ENCODE results near the gene RFC5.
"Not testable (repeated sequence)": the region's sequence is repeated elsewhere in the genome, so short reads cannot be mapped to it uniquely, and the experiment has no call there.

Gene RFC5

DNA sequence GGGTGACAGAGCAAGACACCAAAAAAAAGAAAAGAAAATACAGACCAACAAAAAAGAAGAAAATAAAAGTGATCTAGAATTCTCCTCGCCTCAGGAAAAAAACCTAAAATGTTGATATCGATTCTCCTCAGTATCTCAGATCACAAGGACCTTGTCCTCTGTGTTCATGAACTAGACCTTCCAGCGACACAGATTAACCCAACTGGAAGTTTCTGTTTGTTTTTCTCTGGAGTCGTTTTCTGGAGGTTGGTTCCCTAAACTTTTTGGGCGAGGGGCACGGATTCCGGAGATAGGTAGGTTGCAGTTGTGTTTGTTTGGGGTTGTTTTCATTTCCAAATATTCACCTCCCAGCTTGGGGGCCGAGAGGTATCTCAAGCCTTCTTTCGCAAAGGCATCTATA lies 559 bp upstream of the RFC5 start:
- no peak for DNase-seq

DNA sequence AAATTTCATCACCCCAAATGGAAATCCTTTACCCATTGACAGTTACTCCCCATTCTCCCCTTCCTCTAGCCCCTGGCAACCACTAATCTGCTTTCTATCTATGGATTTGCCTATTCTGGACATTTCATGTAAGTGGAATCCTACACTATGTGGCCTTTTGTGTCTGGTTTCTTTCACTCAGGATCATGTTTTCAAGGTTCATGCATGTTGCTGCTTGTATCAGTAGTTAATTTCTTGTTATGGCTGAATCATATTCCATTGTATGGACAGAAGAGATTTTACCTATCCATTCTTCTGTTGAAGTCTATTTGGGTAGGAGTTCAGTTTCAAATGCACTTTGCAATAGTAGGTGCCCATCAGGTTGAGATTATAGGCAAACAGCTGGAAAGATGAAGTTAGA lies 1.4 kb downstream of the RFC5 start:
- no peak for DNase-seq

DNA sequence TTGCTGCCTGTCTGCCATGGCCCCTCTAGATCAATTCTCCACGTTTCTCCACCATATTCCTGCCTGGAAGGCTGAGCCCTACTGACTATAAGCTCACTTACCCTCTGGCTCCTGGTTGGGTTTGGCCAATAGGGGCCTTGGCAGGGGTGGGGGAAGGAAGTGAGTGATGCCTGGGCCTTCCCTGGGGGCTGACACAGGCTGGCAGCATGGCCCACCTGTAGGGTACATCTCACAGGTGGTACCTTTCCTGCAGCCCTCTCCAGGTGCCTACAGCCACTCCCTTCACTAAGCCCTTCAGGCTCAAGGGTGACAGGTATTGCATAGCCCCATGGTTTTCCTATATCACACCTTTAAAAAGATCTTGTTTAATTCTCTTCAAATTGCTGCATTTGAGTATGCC lies 3.5 kb downstream of the RFC5 start:
- no peak for DNase-seq

DNA sequence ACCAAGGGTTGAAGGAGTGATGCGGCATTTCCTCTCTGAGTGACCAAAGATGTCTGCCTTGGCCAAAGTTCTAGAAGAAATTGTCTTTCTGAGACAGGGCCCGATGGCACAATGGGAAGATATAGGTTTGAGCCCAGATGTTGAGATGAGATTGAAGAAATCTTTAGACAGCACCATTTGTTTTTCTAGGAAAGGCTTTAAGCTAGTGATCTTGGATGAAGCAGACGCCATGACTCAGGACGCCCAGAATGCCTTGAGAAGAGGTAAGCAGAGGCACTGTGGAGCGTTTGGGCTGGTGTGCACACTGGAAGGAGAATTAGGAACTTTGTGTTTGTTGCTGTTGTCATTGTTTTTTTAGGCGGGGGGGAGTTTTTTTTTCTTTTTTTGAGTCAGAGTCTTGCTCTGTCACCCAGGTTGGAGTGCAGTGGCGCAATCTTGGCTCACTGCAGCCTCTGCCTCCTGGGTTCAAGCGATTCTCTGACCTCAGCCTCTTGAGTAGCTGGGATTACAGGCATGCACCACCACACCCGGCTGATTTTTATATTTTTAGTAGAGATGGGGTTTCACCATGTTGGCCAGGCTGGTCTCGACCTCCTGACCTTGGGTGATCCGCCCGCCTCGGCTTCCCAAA lies 5.7 kb downstream of the RFC5 start:
- not testable (repeated sequence) for DNase-seq

DNA sequence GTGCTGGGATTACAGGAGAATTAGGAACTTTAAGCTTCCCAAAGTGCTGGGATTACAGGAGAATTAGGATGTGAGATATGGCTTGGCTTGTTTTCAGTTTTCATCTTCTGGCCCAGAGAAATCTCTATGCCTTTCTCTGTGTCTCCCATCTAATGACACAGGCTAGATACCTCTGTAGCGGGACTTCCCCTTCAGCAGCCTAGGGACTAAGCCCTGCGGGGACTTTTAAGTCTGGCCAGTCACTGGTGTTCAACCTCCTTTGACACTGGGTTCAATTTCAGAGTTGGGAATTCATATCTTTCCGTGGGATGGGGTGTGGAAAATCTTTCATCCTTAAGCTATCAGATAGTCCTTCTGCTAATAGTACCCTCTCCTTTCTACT lies 6.2 kb downstream of the RFC5 start:
- no peak for DNase-seq

DNA sequence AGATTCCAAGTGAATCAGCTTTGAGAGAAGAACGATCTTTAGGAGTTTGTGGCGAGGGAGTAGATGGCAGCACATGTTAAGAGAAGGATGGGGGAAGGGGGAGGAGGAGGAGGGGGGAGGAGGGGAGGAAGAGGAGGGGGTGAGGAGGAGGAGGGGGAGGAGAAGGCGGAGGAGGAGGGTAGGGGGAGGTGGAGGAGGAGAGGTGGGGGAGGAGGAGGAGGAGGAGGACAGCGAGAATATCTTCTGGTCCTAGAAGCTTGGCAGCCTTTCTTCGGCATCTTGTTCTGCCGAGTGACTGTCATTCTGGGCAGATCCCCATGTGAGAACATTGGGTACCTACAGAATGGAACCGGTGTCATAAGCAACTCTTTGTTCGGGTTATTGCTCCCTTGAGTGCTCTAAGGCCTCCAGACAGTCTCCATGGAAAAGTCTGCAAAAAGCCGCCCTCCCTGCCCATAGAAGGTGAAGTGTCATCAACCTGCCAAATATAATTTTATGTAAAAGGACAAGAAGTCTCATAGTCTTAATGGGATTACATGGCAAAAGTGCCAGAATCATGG lies 6.9 kb downstream of the RFC5 start:
- no peak for DNase-seq

DNA sequence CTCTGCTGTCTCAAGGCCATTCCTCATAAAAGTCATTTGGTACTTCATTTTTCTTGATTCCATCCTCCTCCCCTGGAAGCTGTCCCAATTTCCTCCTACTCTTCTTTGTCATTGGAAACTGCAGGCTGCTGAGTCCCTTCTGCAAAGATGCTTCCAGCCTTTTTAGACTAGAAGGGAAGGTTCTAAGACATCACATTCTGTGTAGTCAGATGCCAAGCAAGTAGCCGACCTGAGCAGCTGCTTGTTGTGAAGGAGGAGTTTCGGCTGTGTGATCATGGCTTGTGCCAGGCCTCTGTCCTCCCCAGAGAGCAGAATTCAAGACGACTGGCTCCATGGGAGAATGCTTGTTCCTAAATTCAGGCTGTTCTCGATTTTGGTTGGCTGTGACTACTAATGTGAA lies 8.7 kb downstream of the RFC5 start:
- DNase-seq = no peak

DNA sequence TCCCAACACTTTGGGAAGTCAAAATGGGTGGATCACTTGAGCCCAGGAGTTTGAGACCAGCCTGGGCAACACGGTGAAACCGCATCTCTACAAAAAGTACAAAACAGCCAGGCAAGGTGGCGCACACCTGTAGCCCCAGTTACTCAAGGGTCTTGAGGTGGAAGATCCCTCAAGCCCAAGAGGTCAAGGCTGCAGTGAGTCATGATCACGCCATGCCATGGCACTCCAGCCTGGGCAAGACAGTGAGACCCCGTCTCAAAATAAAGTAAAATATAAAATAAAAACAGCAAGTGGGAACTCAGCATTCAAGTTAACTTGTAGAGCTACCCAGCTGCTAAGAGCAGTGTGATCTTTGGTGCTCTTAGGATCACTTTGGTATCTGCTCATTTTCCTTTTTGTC lies 12.7 kb downstream of the RFC5 start:
- DNase-seq = no peak

DNA sequence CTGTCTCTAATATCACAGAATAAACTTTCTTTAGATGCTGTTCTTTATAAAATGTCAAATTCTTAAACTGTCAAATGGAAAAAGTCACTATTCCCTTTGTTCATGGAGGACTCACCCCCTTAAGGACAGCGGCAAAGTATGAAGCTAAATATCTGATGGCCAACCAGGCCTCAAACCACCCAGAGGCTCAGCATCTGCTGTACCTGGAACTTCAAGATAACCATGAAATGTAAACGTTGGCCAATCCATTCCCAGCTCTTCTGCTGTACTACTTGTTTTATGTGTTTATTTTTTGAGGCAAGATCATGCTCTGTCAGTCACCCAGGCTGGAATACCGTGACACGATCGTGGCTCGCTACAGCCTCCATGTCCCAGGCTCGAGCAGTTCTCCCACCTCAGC lies 15.7 kb downstream of the RFC5 start:
- no peak for DNase-seq

DNA sequence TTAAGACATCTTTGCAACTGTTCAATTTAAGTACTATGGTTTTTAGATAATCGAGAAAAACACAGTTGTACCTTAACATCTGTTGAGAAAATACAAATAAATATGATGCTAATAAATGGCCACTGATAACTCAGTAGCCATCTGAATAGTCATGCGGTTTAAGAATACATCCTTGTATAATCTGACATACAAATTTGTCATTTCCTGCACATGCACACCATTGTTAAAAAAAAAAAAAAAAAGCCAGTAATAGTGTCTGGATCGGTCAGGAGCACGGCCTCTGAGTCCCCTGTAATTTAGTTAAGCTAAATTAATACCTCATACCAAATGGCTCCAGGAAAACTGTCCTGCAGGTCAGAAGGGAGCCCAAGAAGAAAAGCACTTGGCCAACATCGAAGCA lies 16.8 kb downstream of the RFC5 start:
- no peak for DNase-seq

DNA sequence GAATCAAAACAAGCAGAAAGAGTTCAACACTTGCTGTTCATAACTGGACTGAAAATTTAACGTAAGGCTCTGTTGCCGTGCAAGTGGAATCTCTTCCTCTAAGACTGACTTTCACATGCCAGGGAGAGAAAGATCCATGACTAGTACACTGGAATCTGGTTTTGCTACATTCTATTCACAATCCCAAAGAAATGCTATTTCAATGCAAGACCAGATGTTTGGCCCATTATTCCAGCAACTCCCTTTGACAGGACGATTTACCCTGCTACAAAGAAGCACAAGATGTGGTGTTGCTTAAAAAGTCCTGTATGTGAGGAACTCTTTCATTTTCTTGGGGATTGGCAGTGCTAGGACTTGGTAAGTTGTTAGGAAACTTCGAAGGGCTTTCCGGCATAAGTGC lies 17.4 kb downstream of the RFC5 start:
- DNase-seq = no peak

DNA sequence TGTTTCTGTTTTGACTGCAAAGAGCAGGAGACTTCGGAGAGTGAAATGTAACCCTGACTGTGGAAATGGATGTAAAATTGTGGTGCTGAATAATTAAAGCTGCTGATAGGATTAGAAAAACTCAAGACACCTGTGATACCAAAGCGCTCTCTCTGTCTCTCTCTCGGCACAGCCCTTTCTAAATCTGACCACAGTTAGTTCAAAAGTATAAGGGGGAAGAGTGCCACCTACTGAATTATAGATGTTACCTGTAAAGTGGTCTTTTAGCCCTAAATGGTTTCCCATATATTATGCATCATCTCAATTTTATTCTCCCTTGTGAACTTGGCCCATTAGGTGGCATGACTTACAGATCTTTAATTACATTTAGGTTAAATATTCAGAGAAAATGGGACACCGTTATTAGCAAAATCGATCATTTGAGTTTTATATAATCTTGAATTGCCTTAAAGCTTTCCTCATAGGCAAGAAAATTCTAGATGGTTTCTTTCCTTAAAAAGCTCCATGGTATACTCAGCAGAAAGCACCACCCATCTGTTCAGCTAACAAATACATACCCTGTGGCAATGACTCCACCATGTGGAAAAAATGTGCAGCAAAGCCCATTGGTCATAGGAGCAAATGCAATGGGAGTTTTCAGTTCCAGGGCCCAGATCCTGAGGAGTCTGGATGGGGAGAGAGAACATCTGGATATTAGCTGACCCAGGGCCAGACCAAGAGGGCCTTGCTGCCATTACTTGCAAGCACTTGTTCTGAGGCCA lies 18.1 kb downstream of the RFC5 start:
- peak; percentile 20 for DNase-seq

DNA sequence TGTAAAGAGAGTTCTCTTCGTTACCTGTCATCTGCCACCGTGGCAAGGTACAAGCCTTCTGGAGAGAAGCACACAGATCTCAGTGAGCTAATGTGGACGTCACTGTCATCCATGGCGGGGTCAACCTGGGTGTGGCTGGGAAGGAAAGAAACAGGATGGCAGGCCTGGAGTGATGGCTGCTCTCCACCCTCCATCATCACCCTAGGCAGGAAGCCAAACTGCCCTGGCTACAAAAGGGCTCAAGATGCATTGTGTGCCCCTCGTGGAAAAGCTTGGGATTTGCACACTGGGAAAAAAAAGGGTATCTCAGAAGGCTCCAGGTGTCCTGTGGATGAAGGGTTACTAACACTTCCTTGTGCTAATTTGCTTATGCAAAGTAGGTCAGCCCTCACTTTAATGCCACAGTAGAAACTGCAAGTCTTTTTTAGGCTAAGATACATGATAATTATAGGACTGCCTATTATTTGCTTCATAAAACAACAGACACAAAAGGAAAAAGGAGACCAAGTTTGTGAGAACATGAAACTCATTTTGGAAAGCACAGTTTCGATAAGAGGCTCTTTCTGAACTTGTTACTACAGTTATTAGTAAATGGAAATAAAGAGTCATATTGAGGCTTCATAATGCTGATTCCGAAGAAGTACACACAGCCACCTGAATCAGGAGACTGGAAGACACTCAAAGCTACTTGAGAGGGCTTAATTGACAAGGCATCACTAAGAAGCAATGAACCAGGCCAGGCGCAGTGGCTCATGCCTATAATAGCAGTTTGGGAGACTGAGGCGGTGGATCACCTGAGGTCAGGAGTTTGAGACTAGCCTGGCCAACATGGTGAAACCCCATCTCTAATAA lies 18.9 kb downstream of the RFC5 start:
- DNase-seq = peak; percentile 18

DNA sequence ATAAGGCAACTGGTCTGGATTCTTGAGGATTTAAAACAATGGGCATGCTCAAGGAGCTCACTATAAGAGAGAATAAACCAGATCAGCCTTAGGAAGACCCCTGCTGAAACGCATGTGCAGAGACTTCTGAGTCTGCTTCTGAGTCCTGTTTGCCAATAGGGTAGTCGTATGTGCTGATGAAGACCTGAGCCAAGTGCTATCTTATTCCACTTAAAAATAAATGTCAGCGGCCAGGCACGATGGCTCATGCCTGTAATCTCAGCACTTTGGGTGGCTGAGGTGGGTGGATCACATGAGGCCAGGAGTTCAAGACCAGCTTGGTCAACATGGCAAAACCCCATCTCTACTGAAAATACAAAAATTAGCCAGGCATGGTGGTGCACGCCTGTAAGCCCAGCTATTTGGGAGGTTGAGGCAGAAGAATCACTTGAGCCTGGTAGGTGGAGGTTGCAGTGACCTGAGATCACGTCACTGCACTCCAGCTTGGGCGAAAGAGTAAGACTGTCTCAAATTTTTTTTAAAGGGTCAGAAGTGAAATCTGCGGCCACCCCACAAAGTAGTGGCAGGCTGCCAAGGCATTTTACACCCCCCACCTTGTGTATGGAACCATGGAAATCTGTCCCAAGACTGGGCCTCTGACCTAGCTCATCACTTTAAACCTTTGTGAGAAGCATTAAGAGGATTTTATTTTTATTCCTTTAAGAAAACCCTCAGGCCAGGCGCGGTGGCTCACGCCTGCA lies 20.3 kb downstream of the RFC5 start:
- no peak for DNase-seq

DNA sequence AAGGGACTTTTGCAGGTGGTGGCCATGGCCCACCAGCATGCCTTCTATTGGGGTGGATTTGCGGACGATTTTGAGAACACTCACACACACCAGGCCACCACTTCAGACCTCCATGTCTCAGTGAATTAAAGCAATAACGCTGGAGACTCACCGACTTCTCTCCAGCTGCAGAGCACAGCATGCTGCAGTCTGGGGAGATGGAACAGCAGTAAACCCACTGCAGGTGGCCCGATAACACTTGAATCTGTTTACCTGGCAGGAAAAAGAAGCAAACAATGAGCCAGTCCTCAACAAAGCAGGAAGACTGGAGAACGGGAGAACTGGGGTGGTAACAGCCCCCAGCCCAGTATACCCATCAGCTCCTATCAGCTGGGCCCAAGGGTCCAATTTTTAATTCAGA lies 21.6 kb downstream of the RFC5 start:
- DNase-seq = peak; percentile 53

DNA sequence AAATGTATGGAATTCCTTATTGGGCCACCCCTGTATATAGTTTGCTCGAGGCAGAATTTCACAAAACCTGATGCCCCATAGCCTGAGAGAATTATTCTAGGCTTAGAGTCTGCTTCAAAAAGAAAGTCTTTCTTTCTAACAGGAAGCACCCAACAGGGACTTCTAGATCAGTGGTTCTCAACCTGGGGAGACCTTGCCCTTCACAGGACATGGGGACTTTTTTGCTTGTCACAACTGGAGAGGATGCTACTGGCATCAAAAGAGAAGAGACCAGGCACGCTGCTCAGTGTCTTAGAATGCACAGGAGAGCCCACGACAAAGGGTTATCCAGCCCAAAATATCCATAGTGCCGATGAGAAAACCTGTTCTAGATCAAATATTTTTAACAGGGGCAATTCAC lies 25.6 kb downstream of the RFC5 start:
- no peak for DNase-seq

DNA sequence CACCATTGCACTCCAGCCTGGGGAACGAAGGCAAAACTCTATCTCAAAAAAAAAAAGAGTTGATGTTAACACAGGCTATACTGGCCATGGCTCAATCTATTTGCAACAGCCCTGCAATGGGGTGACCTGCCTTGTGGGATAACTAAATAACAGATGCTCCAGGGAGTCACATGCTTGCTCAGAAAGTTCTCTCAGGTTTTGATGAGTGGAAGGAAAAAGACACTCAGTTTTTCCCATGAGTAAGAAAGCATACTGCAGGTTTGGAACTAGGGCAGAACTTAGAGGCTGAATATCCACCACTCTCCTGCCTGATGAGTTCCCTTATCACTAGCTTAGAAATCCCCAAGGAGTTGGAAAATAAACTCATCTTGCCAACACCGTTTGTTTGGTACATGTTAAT lies 27.6 kb downstream of the RFC5 start:
- no peak for DNase-seq

DNA sequence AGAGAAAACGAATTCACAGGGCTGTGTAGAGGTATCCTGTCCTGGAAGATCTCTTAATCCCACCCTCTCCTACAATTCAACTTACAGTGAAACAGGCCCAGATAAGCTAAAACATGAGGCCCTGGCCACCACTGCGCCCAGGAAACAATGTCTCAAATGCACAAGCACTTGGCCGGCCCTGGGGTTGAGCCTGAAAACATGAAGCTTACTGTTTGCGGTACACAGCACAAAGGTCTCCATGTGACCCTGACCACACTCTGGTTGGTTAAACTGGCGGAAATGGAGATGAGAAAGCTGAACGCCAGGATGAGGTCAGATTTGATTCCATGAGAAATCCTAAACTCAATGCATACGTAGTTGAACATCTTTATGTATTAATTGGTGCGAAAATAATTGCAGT lies 28.1 kb downstream of the RFC5 start:
- DNase-seq = no peak

DNA sequence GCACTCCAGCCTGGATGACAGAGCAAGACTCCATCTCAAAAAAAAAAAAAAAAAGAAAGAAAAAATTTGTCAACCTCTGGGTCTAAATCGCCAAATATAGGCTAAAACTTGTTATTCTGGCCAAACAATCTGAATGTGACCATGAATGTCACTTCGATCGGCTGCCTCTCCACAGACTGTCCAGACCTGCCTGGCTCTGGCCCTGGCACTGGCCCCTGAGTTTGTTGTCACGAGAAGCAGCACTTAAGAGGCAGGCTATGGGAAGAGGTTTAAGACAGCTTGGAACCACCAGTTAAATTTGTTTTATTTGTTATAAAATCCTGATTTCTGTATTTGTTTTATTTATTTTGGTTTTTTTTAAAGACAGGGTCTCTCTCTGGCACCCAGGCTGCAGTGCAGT lies 29.9 kb downstream of the RFC5 start:
- no peak for DNase-seq

DNA sequence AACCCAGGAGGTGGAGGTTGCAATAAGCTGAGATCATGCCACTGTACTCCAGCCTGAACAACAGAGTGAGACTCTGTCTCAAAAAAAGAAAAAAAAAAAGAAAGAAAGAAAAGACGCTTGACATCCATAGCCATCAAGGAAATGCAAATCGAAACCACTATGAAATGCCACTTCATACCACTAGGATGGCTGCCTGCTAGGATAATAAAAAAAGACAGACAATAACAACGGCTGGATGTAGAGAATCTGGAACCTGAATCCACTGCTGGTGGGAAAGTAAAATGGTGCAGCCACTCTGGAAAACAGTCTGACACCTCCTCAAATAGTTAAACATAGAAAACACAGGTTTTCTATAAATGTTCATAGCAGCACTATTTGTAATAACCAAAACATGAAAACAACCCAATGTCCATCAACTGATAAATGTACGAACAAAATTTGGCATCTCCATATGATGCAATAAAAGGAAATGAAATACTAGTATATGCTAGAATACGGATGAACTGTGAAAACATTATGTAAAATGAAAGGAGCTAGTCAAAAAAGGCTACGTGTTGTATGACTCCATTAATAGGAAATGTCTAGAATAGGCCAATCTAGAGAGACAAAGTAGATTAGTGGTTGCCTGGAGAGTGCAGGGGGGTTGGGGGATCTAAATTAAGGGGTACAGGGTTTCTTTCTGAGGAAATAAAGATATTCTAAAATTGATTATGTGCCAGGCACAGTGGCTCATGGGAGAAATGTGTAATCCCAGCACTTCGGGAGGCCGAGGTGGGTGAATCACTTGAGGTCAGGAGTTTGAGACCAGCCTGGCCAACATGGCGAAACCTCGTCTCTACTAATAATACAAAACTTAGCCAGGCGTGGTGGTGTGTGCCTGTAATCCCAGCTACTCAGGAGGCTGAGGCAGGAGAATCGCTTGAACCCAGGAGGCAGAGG lies 34.7 kb downstream of the RFC5 start:
- DNase-seq = no peak

DNA sequence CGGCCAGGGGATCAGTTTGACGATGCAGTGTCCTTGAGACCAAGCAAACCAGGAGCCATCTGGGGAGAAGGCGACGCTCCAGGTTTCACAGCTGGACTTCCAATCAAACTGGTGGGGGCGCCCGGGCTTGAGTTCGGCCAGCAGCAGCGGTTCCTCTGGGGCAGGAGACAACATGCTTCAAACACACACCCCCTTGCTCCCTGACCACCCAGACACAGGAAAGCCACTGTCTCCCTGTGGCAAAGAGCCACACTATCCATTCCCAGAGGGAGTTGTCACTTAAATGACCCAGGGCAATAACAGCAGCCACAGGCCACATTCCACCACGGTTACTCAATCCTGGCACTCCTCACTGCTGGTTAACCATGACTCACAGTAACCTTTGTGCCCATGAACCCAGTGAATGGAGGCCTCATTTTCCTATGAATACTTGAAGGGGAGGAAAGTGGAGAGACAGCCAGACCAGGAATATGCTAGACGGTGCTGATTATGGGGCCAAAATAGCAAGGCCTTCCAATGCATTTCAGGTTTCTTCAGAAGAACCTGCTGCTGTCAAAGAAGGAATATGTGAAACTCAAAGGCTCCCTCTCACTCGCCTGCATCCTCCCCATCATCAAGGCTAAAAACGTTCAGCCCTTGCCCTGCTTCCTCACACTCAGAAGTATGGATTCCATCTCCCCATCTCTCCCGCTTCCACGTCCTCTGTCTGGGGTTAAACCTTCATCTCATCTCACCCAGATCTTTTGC lies 36.0 kb downstream of the RFC5 start:
- no peak for DNase-seq
